Measurements from ENCODE around the gene PRIM2.
"Not testable (repeated sequence)": the region's sequence is repeated elsewhere in the genome, so short reads cannot be mapped to it uniquely, and the experiment has no call there.

Gene PRIM2

DNA sequence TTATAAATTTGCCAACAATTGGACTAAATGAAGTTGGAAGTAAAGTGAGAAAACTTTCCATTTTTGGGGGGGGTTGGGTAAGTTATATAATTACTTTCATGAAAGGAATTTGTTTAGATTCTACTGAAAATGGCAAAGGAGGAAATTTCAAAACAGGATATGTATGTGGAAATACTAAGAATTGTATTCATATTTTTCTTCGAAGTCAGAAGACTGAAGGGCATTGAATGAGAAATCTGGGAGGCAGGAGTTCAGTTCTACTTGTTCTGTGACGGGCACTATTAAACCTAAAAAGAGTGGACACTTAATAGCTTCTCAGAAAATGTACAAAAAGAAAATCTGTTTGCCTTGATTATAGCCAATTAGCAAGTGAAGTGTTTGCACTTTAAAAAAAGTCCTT lies 114.7 kb downstream of the PRIM2 start:
- Mint-ChIP-seq H3K36me3 (peaks cover 3% of the 10 kb centered on the region), H3K9me3 (no peaks in the 10 kb centered on the region), H3K27me3 (no peaks in the 10 kb centered on the region), H3K4me1 (peaks cover 27% of the 10 kb centered on the region), H3K4me3 (no peak overlapping the region), H3K27ac (peak overlapping the region; percentile 83)
- ATAC-seq (ENCODE audit: low read depth) (no peak), DNase-seq (ENCODE audit: low spot score in 2 of 2) (no peak)

DNA sequence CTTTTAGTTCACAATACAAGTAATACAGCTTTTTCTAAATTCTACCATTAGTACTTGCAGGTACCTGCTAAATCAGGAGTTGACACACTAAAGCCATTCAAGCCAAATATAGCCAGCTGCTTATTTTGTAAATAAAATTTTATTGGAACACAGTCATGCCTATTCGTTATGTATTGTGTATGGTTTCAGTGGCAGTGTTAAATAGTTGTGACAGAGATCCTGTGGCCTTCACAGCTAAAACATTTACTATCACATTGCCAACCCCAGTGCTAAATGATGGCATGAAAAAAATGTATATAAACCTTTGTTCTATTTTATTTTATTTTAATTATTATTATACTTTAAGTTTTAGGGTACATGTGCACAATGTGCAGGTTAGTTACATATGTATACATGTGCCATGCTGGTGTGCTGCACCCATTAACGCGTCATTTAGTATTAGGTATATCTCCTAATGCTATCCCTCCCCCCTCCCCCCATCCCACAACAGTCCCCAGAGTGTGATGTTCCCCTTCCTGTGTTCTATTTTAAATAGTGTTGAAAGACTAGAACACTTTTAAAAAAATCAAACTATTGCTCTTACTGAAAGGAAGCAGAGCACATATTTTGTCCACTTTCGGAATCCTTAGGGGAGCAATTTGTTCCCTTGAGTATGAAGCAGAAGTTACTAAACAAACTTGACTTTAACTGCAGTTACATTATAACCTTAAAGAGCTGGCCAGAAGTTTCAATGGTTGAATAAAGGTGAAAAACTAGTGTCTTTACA lies 115.7 kb downstream of the PRIM2 start:
- Mint-ChIP-seq H3K27ac (peak overlapping the region; percentile 38), H3K9me3 (no peaks in the 10 kb centered on the region), H3K27me3 (no peaks in the 10 kb centered on the region), H3K4me3 (peak overlapping the region; percentile 54), H3K36me3 (peaks cover 3% of the 10 kb centered on the region), H3K4me1 (peaks cover 27% of the 10 kb centered on the region)
- ATAC-seq (ENCODE audit: low read depth) (peak; percentile 72), DNase-seq (ENCODE audit: low spot score in 2 of 2) (no peak)

DNA sequence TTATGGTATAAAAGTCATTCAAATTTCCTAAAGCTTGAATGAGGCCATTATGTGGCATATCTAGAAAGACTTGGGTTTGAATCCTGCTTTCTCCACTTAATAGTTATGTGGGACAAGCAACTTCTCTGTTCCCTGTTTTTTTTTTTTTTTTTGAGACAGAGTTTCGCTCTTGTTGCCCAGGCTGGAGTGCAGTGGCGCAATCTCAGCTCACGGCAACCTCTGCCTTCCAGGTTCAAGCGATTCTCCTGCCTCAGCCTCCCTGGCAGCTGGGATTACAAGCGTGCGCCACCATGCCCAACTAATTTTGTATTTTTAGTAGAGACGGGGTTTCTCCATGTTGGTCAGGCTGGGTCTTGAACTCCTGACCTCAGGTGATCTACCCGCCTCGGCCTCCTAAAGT lies 116.4 kb downstream of the PRIM2 start:
- not testable (repeated sequence) for DNase-seq (ENCODE audit: low spot score in 2 of 2); H3K36me3 Mint-ChIP-seq; ATAC-seq (ENCODE audit: low read depth); H3K27me3 Mint-ChIP-seq; H3K9me3 Mint-ChIP-seq
- peak overlapping the region; percentile 62 for H3K27ac Mint-ChIP-seq
- H3K4me1 Mint-ChIP-seq: peaks cover 27% of the 10 kb centered on the region
- peak overlapping the region; percentile 24 for H3K4me3 Mint-ChIP-seq

DNA sequence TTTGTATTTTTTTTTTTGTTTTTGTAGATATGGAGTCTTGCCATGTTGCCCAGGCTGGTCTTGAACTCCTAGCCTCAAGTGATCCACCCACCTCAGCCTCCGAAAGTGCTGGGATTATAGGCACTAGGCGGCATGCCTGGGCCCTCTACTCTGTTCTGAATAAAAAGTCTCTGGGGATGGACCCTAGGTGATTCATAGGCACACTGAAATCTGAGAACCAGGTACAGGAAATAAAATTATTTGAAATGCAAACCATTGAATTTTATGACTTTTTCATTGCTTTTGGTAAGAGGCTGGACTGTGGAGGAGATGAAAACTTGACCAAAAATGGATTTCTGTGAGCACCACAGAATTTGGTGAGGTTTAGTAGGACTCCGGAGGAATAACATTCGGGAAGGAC lies 117.5 kb downstream of the PRIM2 start:
- Mint-ChIP-seq H3K27ac (peak overlapping the region; percentile 62), H3K9me3 (no peaks in the 10 kb centered on the region), H3K36me3 (no peaks in the 10 kb centered on the region), H3K27me3 (no peaks in the 10 kb centered on the region), H3K4me3 (peak overlapping the region; percentile 41), H3K4me1 (peaks cover 24% of the 10 kb centered on the region)
- DNase-seq (ENCODE audit: low spot score in 2 of 2): no peak
- ATAC-seq (ENCODE audit: low read depth): no peak

DNA sequence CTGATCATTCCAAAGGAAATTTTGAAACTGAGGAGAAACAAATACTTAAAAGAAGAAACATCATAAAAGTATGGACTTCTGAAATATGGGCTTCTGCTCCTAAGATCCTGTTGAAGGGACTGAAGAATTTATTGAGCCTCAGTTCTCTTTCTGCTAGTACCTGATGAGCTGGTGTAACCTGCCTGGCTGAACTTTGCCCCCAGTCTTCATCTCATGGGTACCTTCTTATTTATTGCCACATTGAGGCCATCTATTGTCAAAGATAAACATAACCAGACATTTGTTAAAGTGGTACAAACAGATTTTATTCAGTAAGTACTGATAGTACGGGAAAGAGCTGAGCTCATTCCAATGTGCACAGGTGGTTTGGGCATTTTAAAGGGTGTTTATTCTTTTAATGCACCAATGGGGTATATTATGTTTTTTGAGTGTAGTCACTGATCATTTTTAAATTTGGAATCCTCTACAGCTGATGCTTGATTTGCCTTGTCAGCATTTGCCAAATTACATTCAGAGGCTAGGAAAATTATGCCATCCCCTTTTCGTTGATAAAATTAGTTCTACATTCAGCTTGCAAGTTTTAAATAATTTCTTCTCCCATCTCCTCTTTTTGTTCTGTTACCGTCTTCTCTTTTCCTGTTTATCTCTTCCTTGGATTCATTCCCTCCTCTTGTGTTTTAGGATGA lies 118.2 kb downstream of the PRIM2 start:
- H3K27ac Mint-ChIP-seq: no peak overlapping the region
- no peaks in the 10 kb centered on the region for H3K9me3 Mint-ChIP-seq
- ATAC-seq (ENCODE audit: low read depth) (no peak), DNase-seq (ENCODE audit: low spot score in 2 of 2) (no peak)
- no peak overlapping the region for H3K4me3 Mint-ChIP-seq
- H3K27me3 Mint-ChIP-seq: no peaks in the 10 kb centered on the region
- peaks cover 22% of the 10 kb centered on the region for H3K4me1 Mint-ChIP-seq
- no peaks in the 10 kb centered on the region for H3K36me3 Mint-ChIP-seq

DNA sequence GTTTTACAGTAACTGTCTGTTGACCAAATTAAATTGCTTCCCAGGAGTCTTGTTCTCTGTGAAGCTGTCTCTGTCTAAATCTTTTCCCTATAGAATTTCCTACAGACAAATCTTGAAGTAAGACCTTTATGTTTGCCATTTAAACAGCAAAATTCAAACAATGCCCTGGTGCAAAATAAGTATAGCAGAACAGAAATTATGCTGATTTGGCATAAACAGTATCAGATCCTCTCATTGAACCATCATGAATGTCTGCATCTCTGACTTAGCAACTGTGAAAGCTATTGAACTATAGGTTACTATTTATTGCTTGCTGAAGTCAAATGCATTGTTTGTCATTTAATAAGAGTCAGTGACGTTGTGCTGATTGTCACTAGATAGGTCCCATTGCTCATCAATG lies 123.3 kb downstream of the PRIM2 start:
- H3K4me1 Mint-ChIP-seq; H3K27me3 Mint-ChIP-seq; H3K36me3 Mint-ChIP-seq; ATAC-seq (ENCODE audit: low read depth); H3K4me3 Mint-ChIP-seq; H3K9me3 Mint-ChIP-seq; H3K27ac Mint-ChIP-seq; DNase-seq (ENCODE audit: low spot score in 2 of 2): not testable (repeated sequence)

DNA sequence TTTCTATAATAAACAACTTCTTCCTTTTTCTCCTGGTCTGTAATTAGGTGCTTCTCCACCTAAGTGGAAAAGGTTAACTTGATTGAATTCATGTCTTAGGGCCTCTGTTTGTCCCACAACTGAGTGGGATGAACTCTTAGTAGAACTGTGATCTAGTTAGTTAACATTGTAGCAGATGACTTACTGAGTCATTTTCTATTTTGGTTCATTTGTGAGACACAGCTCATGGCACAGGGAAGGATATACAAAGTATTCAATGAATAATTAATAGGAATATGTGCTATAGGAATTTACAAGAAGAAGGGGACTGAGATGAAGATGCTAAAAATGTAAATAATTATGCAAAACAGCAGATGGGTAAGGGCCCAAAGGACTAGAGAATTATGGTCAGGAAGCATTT lies 124.7 kb downstream of the PRIM2 start:
- H3K27ac Mint-ChIP-seq; DNase-seq (ENCODE audit: low spot score in 2 of 2); H3K4me1 Mint-ChIP-seq; H3K9me3 Mint-ChIP-seq; H3K4me3 Mint-ChIP-seq; ATAC-seq (ENCODE audit: low read depth); H3K36me3 Mint-ChIP-seq; H3K27me3 Mint-ChIP-seq: not testable (repeated sequence)

DNA sequence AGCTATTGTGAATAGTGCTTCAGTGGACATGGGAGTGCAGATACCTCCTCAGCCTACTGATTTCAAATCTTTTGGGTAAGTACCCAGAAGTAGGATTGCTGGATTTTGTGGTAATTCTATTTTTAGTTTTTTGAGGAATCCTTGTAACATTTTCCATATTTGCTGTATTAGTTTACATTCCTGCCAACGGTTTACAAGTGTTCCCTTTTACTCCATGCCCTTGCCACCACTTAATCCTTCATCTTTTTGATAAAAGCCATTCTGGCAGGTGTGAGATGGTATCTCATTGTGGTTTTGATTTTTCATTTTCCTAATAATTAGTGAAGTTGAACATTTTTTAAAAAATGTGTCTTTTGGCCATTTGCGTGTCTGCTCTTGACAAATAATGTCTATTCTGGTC lies 125.8 kb downstream of the PRIM2 start:
- not testable (repeated sequence) for H3K27me3 Mint-ChIP-seq; H3K36me3 Mint-ChIP-seq; ATAC-seq (ENCODE audit: low read depth); DNase-seq (ENCODE audit: low spot score in 2 of 2); H3K27ac Mint-ChIP-seq; H3K4me1 Mint-ChIP-seq; H3K4me3 Mint-ChIP-seq; H3K9me3 Mint-ChIP-seq

DNA sequence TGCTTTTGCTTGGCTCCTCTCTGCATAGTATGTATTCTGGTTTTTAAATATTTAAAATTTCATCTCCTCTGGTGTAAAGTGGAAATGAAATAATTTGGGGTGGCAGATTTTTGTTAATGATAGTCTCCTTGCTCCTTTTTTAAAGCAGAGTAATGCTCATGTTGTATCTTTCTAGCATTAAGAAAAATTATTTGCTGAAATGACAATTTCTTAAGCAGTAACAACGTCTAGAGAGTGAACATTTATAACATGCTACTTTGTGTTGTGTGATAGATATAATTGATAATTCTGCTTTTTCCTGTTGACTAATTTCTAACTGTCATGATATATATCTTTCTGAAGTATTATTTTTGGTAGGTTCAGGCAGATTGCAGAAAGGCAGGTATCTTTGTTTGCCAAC lies 127.4 kb downstream of the PRIM2 start:
- DNase-seq (ENCODE audit: low spot score in 2 of 2); ATAC-seq (ENCODE audit: low read depth); H3K27me3 Mint-ChIP-seq; H3K4me3 Mint-ChIP-seq; H3K36me3 Mint-ChIP-seq; H3K4me1 Mint-ChIP-seq; H3K27ac Mint-ChIP-seq; H3K9me3 Mint-ChIP-seq: not testable (repeated sequence)

DNA sequence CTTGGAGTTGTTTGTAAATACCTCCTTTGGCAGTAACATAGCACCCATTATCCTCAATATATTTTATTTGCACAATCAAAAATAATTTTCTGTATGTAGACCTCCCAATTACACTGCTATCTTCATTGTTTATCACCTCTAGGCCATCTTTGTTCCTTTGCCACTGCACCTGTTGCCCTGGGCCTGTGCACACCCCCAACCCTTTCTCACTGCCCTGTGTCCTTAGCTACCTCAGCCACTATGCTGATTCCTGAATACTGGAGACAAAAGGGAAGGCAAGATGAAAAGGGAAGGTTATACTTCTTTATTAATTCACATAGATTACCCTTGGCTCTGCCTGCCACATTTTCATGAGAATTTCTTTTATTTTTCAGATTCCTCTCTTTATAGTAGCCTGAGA lies 127.9 kb downstream of the PRIM2 start:
- not testable (repeated sequence) for H3K4me1 Mint-ChIP-seq; H3K36me3 Mint-ChIP-seq; H3K9me3 Mint-ChIP-seq; H3K4me3 Mint-ChIP-seq; ATAC-seq (ENCODE audit: low read depth); H3K27ac Mint-ChIP-seq; DNase-seq (ENCODE audit: low spot score in 2 of 2); H3K27me3 Mint-ChIP-seq

DNA sequence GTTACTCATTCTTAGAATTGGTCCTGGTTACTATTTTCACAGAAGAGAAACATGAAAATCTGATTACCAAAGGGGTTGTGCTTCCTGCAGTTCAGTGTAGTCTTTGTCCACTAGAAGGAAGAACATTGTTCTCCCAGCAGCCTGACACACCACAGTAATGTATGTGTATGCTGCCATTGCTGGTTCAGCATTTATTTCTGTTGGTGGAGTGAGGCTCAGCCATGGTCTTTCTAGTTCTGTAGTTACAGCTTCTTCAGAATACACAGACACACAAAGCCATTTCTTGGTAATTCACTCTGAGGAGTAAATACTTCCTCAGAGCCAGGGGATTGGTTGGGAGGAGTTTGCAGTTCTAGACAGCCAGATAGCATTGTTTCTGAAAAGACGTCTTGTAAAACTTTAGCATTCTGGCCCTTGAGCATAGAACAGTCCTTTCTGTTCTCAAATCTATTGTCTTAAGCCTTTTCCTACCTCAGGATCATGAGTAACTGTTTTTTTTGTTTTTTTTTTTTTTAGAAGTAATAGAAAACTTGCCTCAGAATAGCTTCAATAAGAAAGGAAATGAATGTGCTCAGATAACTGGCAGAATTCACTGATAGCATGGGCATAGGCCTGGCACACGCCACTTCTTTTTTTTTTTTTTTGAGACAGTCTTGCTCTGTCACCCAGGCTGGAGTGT lies 128.5 kb downstream of the PRIM2 start:
- H3K9me3 Mint-ChIP-seq; H3K27ac Mint-ChIP-seq; H3K4me1 Mint-ChIP-seq; H3K27me3 Mint-ChIP-seq; DNase-seq (ENCODE audit: low spot score in 2 of 2); H3K4me3 Mint-ChIP-seq; ATAC-seq (ENCODE audit: low read depth); H3K36me3 Mint-ChIP-seq: not testable (repeated sequence)

DNA sequence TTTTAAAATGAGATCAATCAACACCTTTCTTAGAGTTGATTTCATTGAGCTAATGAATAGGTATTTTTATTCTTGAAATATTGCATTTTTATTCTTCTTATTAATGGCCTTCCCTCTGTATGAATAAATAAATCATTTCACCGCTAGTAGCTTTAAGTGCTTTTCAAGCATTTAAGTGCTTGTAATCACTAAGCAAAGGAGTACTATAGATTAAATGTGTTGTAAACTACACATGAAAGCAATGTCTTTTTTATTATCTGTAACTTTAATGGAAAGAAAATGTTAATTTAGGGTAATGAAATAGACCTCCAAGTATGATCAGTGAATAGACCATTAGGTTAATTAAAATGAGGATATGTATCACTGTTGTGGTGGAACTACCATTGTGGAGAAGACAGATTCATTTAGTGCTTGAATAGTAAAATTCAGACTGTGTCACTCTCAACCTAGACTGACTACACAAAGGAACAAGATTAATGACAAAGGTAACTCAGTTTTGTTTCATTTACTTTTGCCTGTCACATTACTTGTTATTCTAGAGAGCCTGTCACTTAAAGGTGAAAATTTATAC lies 132.2 kb downstream of the PRIM2 start:
- not testable (repeated sequence) for H3K9me3 Mint-ChIP-seq; H3K4me1 Mint-ChIP-seq; H3K27ac Mint-ChIP-seq; ATAC-seq (ENCODE audit: low read depth); DNase-seq (ENCODE audit: low spot score in 2 of 2); H3K36me3 Mint-ChIP-seq; H3K4me3 Mint-ChIP-seq; H3K27me3 Mint-ChIP-seq

DNA sequence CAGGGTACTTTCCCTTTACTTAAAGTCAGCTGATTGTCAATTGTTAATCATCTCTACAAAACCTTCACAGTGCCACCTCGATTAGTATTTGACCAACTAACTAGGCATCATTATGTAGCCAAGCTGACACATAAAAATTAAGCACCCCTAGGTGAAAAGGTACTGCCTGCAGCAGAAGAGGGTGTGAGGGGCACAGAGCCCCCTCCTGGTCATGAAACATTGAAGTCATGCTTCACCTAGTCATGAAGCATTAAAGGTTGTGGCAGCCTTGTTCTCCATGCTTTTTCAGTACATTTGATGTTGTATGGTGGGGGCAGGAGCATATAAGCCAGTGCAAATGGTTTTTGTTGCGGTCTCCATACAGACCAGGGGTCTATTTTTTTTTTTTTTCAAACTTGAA lies 142.4 kb downstream of the PRIM2 start:
- H3K36me3 Mint-ChIP-seq: peaks cover 13% of the 10 kb centered on the region
- DNase-seq (ENCODE audit: low spot score in 2 of 2); H3K27me3 Mint-ChIP-seq; H3K9me3 Mint-ChIP-seq; H3K27ac Mint-ChIP-seq; H3K4me1 Mint-ChIP-seq; H3K4me3 Mint-ChIP-seq; ATAC-seq (ENCODE audit: low read depth): not testable (repeated sequence)

DNA sequence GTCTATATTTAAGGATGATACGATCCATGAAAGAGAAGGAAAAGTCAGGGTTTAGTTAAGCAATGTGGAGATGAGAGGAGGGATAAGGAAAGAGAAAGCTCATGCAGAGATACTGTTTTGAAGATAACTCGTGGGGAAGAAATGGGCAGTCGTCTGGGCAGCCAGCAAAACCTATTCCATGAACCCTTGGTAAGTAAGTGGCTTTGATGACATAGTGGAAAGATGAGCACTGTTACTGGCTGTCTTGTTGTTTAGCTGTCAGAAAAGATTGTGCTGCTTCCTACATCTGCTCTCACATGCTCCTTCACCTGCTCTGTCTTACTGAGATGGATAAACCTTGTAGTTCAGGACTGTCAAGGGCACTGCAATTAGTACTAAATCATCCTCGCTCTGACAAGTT lies 143.6 kb downstream of the PRIM2 start:
- H3K27ac Mint-ChIP-seq; H3K4me1 Mint-ChIP-seq; H3K9me3 Mint-ChIP-seq; H3K4me3 Mint-ChIP-seq; ATAC-seq (ENCODE audit: low read depth); H3K27me3 Mint-ChIP-seq; DNase-seq (ENCODE audit: low spot score in 2 of 2): not testable (repeated sequence)
- peaks cover 11% of the 10 kb centered on the region for H3K36me3 Mint-ChIP-seq

All from memory B cell (primary cell).